ENCODE measurements around the gene TMEFF2. TPM values are rescaled to one million over a fixed set of nuclear protein-coding genes. Genes with fewer than 3 reads are reported as not detected.
A peak's percentile ranks its signal among the peaks of the same experiment; 100 is the strongest.

TMEFF2 gene
- total RNA-seq, 1 donor, result under 0.01 TPM

- H3K27me3 ChIP-seq (ENCODE audit: insufficient read depth, low read length), result peaks cover 3% of the 10 kb centered on the region
- H3K4me2 ChIP-seq (ENCODE audit: insufficient read depth, low read length), result no peak overlapping the region
- H4K20me1 ChIP-seq (ENCODE audit: insufficient read depth, low read length), result no peaks in the 10 kb centered on the region
- no peak for DNase-seq (ENCODE audit: insufficient read length, low spot score, missing footprints)
- H2AFZ ChIP-seq (ENCODE audit: low read length), result no peak overlapping the region
- TF ChIP-seq, protein P1, sequence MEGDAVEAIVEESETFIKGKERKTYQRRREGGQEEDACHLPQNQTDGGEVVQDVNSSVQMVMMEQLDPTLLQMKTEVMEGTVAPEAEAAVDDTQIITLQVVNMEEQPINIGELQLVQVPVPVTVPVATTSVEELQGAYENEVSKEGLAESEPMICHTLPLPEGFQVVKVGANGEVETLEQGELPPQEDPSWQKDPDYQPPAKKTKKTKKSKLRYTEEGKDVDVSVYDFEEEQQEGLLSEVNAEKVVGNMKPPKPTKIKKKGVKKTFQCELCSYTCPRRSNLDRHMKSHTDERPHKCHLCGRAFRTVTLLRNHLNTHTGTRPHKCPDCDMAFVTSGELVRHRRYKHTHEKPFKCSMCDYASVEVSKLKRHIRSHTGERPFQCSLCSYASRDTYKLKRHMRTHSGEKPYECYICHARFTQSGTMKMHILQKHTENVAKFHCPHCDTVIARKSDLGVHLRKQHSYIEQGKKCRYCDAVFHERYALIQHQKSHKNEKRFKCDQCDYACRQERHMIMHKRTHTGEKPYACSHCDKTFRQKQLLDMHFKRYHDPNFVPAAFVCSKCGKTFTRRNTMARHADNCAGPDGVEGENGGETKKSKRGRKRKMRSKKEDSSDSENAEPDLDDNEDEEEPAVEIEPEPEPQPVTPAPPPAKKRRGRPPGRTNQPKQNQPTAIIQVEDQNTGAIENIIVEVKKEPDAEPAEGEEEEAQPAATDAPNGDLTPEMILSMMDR (IDR thresholded peaks at IDR 0.05; ENCODE audit: extremely low read depth, low read depth, low read length), result no peak
- H3K27ac ChIP-seq (ENCODE audit: low read depth, low read length), result no peak overlapping the region
- no peaks in the 10 kb centered on the region for H3K36me3 ChIP-seq (ENCODE audit: insufficient read depth, low read length)
- H3K79me2 ChIP-seq (ENCODE audit: insufficient read depth, low read length), result no peaks in the 10 kb centered on the region
- no peaks in the 10 kb centered on the region for H3K9me3 ChIP-seq (ENCODE audit: low read depth, low read length)
- peaks cover 3% of the 10 kb centered on the region for H3K4me1 ChIP-seq (ENCODE audit: insufficient read depth, low read length)
- no peak overlapping the region for H3K4me3 ChIP-seq (ENCODE audit: insufficient read depth, low read length)
These were observed 176.9 kb downstream of the TMEFF2 start for GRCh38 chr2:192017844-192018243.

GRCh38 chr2:192016265-192016664, 178.5 kb downstream of the TMEFF2 start:
- peak; percentile 6 for DNase-seq (ENCODE audit: insufficient read length, low spot score, missing footprints)
- H3K4me2 ChIP-seq (ENCODE audit: insufficient read depth, low read length), result peak overlapping the region; percentile 32
- TF ChIP-seq, protein P1 (IDR thresholded peaks at IDR 0.05; ENCODE audit: extremely low read depth, low read depth, low read length), result no peak

DNA sequence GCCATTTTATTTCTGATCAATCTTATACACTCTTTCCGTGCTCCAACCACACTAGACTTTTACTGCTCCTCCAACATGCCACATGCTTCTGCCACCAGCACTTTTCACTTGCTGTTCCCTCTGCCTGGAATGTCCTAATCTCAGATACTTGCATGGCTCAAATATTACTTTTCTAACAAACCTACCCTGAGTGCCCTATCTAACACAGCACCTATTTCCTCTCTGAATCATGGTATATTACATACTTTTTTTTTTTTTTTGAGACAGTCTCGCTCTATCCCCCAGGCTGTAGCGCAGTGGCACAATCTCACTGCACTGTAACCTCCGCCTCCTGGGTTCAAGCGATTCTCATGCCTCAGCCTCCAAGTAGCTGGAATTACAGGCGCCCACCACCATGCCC, 181.5 kb downstream of the TMEFF2 start:
- TF ChIP-seq, protein P1 (IDR thresholded peaks at IDR 0.05; ENCODE audit: extremely low read depth, low read depth, low read length), result no peak
- no peak overlapping the region for H3K4me2 ChIP-seq (ENCODE audit: insufficient read depth, low read length)
- peaks cover 2% of the 10 kb centered on the region for H3K27me3 ChIP-seq (ENCODE audit: insufficient read depth, low read length)
- DNase-seq (ENCODE audit: insufficient read length, low spot score, missing footprints), result no peak
- H3K27ac ChIP-seq (ENCODE audit: low read depth, low read length), result no peak overlapping the region
- no peaks in the 10 kb centered on the region for H3K79me2 ChIP-seq (ENCODE audit: insufficient read depth, low read length)
- H4K20me1 ChIP-seq (ENCODE audit: insufficient read depth, low read length), result no peaks in the 10 kb centered on the region
- H3K4me3 ChIP-seq (ENCODE audit: insufficient read depth, low read length), result no peak overlapping the region
- peaks cover 10% of the 10 kb centered on the region for H3K4me1 ChIP-seq (ENCODE audit: insufficient read depth, low read length)
- H3K9me3 ChIP-seq (ENCODE audit: low read depth, low read length), result no peaks in the 10 kb centered on the region
- H2AFZ ChIP-seq (ENCODE audit: low read length), result no peak overlapping the region
- no peaks in the 10 kb centered on the region for H3K36me3 ChIP-seq (ENCODE audit: insufficient read depth, low read length)

More at GRCh38 chr2:192016265-192016664, 178.5 kb downstream of the TMEFF2 start:
- H3K27me3 ChIP-seq (ENCODE audit: insufficient read depth, low read length), result peaks cover 3% of the 10 kb centered on the region
- no peak overlapping the region for H3K27ac ChIP-seq (ENCODE audit: low read depth, low read length)
- no peaks in the 10 kb centered on the region for H4K20me1 ChIP-seq (ENCODE audit: insufficient read depth, low read length)
- no peaks in the 10 kb centered on the region for H3K9me3 ChIP-seq (ENCODE audit: low read depth, low read length)
- H2AFZ ChIP-seq (ENCODE audit: low read length), result no peak overlapping the region
- no peaks in the 10 kb centered on the region for H3K79me2 ChIP-seq (ENCODE audit: insufficient read depth, low read length)
- no peak overlapping the region for H3K4me3 ChIP-seq (ENCODE audit: insufficient read depth, low read length)
- H3K36me3 ChIP-seq (ENCODE audit: insufficient read depth, low read length), result no peaks in the 10 kb centered on the region
- peaks cover 6% of the 10 kb centered on the region for H3K4me1 ChIP-seq (ENCODE audit: insufficient read depth, low read length)

- Histone ChIP-seq H4K20me1 (ENCODE audit: insufficient read depth, low read length) (no peaks in the 10 kb centered on the region), H3K4me1 (ENCODE audit: insufficient read depth, low read length) (peaks cover 7% of the 10 kb centered on the region), H3K27ac (ENCODE audit: low read depth, low read length) (no peak overlapping the region), H3K4me3 (ENCODE audit: insufficient read depth, low read length) (no peak overlapping the region), H3K36me3 (ENCODE audit: insufficient read depth, low read length) (no peaks in the 10 kb centered on the region), H2AFZ (ENCODE audit: low read length) (peak overlapping the region; percentile 69), H3K79me2 (ENCODE audit: insufficient read depth, low read length) (no peaks in the 10 kb centered on the region), H3K27me3 (ENCODE audit: insufficient read depth, low read length) (peaks cover 2% of the 10 kb centered on the region), H3K4me2 (ENCODE audit: insufficient read depth, low read length) (peak overlapping the region; percentile 33), H3K9me3 (ENCODE audit: low read depth, low read length) (no peaks in the 10 kb centered on the region)
- TF ChIP-seq, protein P1 (IDR thresholded peaks at IDR 0.05; ENCODE audit: extremely low read depth, low read depth, low read length), result no peak
- peak; percentile 57 for DNase-seq (ENCODE audit: insufficient read length, low spot score, missing footprints)
These were observed 183.5 kb downstream of the TMEFF2 start for GRCh38 chr2:192011196-192011595.

Measured in osteoblast (primary cell).